ENCODE results near the gene PNPLA4. TPM values are rescaled to one million over a fixed set of nuclear protein-coding genes. Genes with fewer than 3 reads are reported as not detected.

Gene PNPLA4
- total and polyA plus RNA-seq, 2 donors (not counting 1 experiment from before 2014, with no cell fraction given) = 11.4 to 15.0 TPM

DNA sequence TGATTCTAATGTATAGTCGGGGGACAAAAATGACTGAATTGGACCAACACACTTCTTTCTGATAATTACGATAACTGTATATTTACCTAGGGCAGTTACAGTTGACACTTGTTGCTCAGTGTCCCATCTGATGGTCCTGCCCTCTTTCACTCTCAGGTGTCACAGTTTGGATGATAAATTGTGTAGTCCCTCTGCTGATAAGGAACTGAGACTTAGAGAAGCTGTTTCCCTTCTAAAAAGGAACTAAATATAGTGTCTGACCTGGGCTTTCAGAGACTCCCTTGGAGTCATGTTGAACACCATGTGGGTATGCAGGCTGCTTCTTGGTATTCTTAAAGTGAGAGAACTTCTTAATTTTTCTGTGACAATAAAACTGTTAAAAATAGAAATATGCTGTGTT is 23.7 kb upstream of the PNPLA4 start:
- H4K20me1 ChIP-seq (ENCODE audit: control insufficient read depth, extremely low read depth, insufficient read depth, low read length) = no peaks in the 10 kb centered on the region
- TF ChIP-seq, protein P1, sequence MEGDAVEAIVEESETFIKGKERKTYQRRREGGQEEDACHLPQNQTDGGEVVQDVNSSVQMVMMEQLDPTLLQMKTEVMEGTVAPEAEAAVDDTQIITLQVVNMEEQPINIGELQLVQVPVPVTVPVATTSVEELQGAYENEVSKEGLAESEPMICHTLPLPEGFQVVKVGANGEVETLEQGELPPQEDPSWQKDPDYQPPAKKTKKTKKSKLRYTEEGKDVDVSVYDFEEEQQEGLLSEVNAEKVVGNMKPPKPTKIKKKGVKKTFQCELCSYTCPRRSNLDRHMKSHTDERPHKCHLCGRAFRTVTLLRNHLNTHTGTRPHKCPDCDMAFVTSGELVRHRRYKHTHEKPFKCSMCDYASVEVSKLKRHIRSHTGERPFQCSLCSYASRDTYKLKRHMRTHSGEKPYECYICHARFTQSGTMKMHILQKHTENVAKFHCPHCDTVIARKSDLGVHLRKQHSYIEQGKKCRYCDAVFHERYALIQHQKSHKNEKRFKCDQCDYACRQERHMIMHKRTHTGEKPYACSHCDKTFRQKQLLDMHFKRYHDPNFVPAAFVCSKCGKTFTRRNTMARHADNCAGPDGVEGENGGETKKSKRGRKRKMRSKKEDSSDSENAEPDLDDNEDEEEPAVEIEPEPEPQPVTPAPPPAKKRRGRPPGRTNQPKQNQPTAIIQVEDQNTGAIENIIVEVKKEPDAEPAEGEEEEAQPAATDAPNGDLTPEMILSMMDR (conservative IDR thresholded peaks at IDR 0.05 in 1 of 2, IDR thresholded peaks at IDR 0.05 in 1 of 2; ENCODE audit: low read depth in 1 of 2, low read length in 2 of 2) = no peak
- TF ChIP-seq EZH2 (IDR thresholded peaks at IDR 0.05; ENCODE audit: low read length, missing control alignments) = no peak
- H3K79me2 ChIP-seq (ENCODE audit: control insufficient read depth, insufficient read depth, low read length) = no peaks in the 10 kb centered on the region
- no peaks in the 10 kb centered on the region for H3K27me3 ChIP-seq (ENCODE audit: control insufficient read depth, insufficient read depth, low read length)
- no peak for DNase-seq (ENCODE audit: low read depth in 2 of 2)
- H2AFZ ChIP-seq (ENCODE audit: low read length) = no peak overlapping the region
- H3K4me2 ChIP-seq (ENCODE audit: extremely low read depth, insufficient read depth, low read length) = no peak overlapping the region
- H3K4me3 ChIP-seq (replicated peaks in 1 of 4; ENCODE audit: control extremely low read depth in 1 of 4, insufficient read depth in 1 of 4, low read depth in 3 of 4, low read length in 4 of 4) = no peak overlapping the region
- no peaks in the 10 kb centered on the region for H3K36me3 ChIP-seq (ENCODE audit: control insufficient read depth, insufficient read depth, low read length)
- H3K9ac ChIP-seq (ENCODE audit: insufficient read depth, low read length) = no peak overlapping the region
- no peaks in the 10 kb centered on the region for H3K9me3 ChIP-seq (ENCODE audit: control insufficient read depth, insufficient read depth, low read depth, low read length)
- no peaks in the 10 kb centered on the region for H3K4me1 ChIP-seq (ENCODE audit: control insufficient read depth, extremely low read depth, insufficient read depth, low read length)
- H3K27ac ChIP-seq (ENCODE audit: insufficient read depth, low read length) = no peak overlapping the region

DNA sequence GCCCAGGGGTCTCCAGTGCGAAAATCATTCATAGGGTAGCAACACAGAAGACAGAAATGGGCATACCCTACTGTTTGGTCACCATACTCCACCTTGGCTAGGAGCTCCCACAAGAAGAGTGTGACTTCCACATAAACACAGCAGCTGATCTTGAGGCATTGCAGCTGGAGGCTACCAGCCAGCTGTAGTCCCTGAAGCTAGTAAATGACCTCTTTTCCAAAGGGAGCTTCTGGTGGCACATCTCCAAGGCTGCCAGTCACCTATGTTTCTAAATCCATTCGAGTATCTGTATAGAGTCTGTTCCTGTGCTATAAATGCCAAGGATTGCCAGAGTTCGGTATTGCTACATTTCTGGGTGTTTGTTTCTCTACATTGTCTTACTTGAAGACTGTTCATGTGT is 21.3 kb upstream of the PNPLA4 start:
- no peak overlapping the region for H2AFZ ChIP-seq (ENCODE audit: low read length)
- no peaks in the 10 kb centered on the region for H3K79me2 ChIP-seq (ENCODE audit: control insufficient read depth, insufficient read depth, low read length)
- TF ChIP-seq, protein P1 (conservative IDR thresholded peaks at IDR 0.05 in 1 of 2, IDR thresholded peaks at IDR 0.05 in 1 of 2; ENCODE audit: low read depth in 1 of 2, low read length in 2 of 2) = no peak
- TF ChIP-seq EZH2 (IDR thresholded peaks at IDR 0.05; ENCODE audit: low read length, missing control alignments) = no peak
- no peaks in the 10 kb centered on the region for H3K36me3 ChIP-seq (ENCODE audit: control insufficient read depth, insufficient read depth, low read length)
- no peaks in the 10 kb centered on the region for H3K4me1 ChIP-seq (ENCODE audit: control insufficient read depth, extremely low read depth, insufficient read depth, low read length)
- H3K4me3 ChIP-seq (replicated peaks in 1 of 4; ENCODE audit: control extremely low read depth in 1 of 4, insufficient read depth in 1 of 4, low read depth in 3 of 4, low read length in 4 of 4) = no peak overlapping the region
- H3K9ac ChIP-seq (ENCODE audit: insufficient read depth, low read length) = no peak overlapping the region
- no peak overlapping the region for H3K4me2 ChIP-seq (ENCODE audit: extremely low read depth, insufficient read depth, low read length)
- H3K27me3 ChIP-seq (ENCODE audit: control insufficient read depth, insufficient read depth, low read length) = no peaks in the 10 kb centered on the region
- no peaks in the 10 kb centered on the region for H4K20me1 ChIP-seq (ENCODE audit: control insufficient read depth, extremely low read depth, insufficient read depth, low read length)
- no peaks in the 10 kb centered on the region for H3K9me3 ChIP-seq (ENCODE audit: control insufficient read depth, insufficient read depth, low read depth, low read length)
- no peak for DNase-seq (ENCODE audit: low read depth in 2 of 2)
- H3K27ac ChIP-seq (ENCODE audit: insufficient read depth, low read length) = no peak overlapping the region

DNA sequence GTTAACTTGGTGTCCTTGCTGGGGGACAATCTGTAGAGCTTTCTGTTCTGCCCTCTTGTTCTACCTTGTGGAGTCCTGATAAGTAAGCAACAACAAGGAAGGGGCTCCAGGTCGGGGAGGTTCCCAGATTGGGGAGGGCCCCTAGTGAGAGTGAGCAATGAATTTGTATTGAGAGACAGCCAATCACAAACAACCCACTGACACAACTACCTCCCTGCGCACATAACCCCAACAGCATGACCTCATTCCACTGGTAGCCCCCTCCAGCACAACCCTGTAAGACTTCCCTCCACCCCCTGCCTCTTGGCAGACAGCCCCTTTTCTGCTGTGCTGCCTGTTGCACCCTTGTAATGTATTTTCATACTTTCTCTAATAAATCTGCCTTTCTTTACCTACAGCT is 19.7 kb upstream of the PNPLA4 start:
- H2AFZ ChIP-seq (ENCODE audit: low read length) = no peak overlapping the region
- no peak overlapping the region for H3K9ac ChIP-seq (ENCODE audit: insufficient read depth, low read length)
- H3K79me2 ChIP-seq (ENCODE audit: control insufficient read depth, insufficient read depth, low read length) = no peaks in the 10 kb centered on the region
- H3K4me3 ChIP-seq (replicated peaks in 1 of 4; ENCODE audit: control extremely low read depth in 1 of 4, insufficient read depth in 1 of 4, low read depth in 3 of 4, low read length in 4 of 4) = no peak overlapping the region
- no peaks in the 10 kb centered on the region for H3K4me1 ChIP-seq (ENCODE audit: control insufficient read depth, extremely low read depth, insufficient read depth, low read length)
- H3K9me3 ChIP-seq (ENCODE audit: control insufficient read depth, insufficient read depth, low read depth, low read length) = no peaks in the 10 kb centered on the region
- DNase-seq (ENCODE audit: low read depth in 2 of 2) = no peak
- no peak overlapping the region for H3K4me2 ChIP-seq (ENCODE audit: extremely low read depth, insufficient read depth, low read length)
- TF ChIP-seq EZH2 (IDR thresholded peaks at IDR 0.05; ENCODE audit: low read length, missing control alignments) = no peak
- TF ChIP-seq, protein P1 (conservative IDR thresholded peaks at IDR 0.05 in 1 of 2, IDR thresholded peaks at IDR 0.05 in 1 of 2; ENCODE audit: low read depth in 1 of 2, low read length in 2 of 2) = no peak
- H3K36me3 ChIP-seq (ENCODE audit: control insufficient read depth, insufficient read depth, low read length) = no peaks in the 10 kb centered on the region
- no peaks in the 10 kb centered on the region for H4K20me1 ChIP-seq (ENCODE audit: control insufficient read depth, extremely low read depth, insufficient read depth, low read length)
- H3K27ac ChIP-seq (ENCODE audit: insufficient read depth, low read length) = no peak overlapping the region
- no peaks in the 10 kb centered on the region for H3K27me3 ChIP-seq (ENCODE audit: control insufficient read depth, insufficient read depth, low read length)
